A549 (cell line): ENCODE measurements around the gene TFAP2B. TPM values are rescaled to one million over a fixed set of nuclear protein-coding genes. Genes with fewer than 3 reads are reported as not detected.

Experiments used
- ATAC-seq, 2 experiments: fragments of 200-7000 bp in 1 of 2; fragments of >200 bp in 1 of 2; cut with Nextera tagmentation in 1 of 2; cut with Tn5 transposase in 1 of 2; 3 replicates each; pipeline versions ENCODE4 v1.8.0 to v1.9.1; 2018 to 2020; ENCODE audit warnings: mild to moderate bottlenecking in 1 of 2, moderate library complexity in 1 of 2
- CTCF ChIA-PET: fragments of 300-600 bp; sonication (Branson Sonifier 250); formaldehyde crosslinking; extraction: SDS; loops from one replicate; lab custom pipeline; 2021; ENCODE audit warnings: antibody characterized with exemption, inconsistent platforms; lab: Yijun Ruan, JAX
- POLR2A ChIA-PET: fragments of 350-600 bp; formaldehyde crosslinking; extraction: SDS; loops from one replicate; lab custom pipeline; 2021; ENCODE audit warnings: antibody characterized with exemption, inconsistent platforms; lab: Yijun Ruan, JAX
- DNase-seq, 2 experiments: peaks; one replicate each; pipeline versions ENCODE4 v3.0.0 to v3.0.0-alpha.2; 2011 to 2016; ENCODE audit warnings: low read depth in 1 of 2, low spot score in 1 of 2
- FAIRE-seq: peaks from 2 replicates; lab custom pipeline; 2011; peaks lifted over from hg19 to GRCh38; lab: Jason Lieb, UNC
- H3K27ac ChIP-seq, 2 experiments: fragments of >200 bp; sonication (Bioruptor Twin); formaldehyde crosslinking; 3 replicates each; pipeline ENCODE4 v1.5.1; 2016 to 2017
- H3K4me1 ChIP-seq: fragments of >200 bp; sonication (Bioruptor Twin); formaldehyde crosslinking; 3 replicates; pipeline ENCODE4 v1.6.1; 2016
- H3K4me2 ChIP-seq: fragments of >200 bp; sonication (Bioruptor Twin); formaldehyde crosslinking; 3 replicates; pipeline ENCODE4 v1.6.1; 2016
- H3K4me3 ChIP-seq: fragments of >200 bp; sonication (Bioruptor Twin); formaldehyde crosslinking; 3 replicates; pipeline ENCODE4 v1.5.1; 2016
- H3K9me3 ChIP-seq: fragments of >200 bp; sonication (Bioruptor Twin); formaldehyde crosslinking; 3 replicates; pipeline ENCODE4 v1.6.1; 2016
- BHLHE40 ChIP-seq: IDR thresholded peaks from 2 replicates; pipeline ENCODE4 v1.6.1; 2012; ENCODE audit warnings: low read depth, low read length, inconsistent platforms
- CBX2 ChIP-seq: fragments of 200-600 bp; sonication (generic); IDR thresholded peaks from 2 replicates; pipeline ENCODE4 v1.6.1; 2016; ENCODE audit warnings: low read depth, mild to moderate bottlenecking, borderline replicate concordance
- E2F6 ChIP-seq: IDR thresholded peaks from 2 replicates; pipeline ENCODE4 v1.6.1; 2012; ENCODE audit warnings: low read depth, borderline replicate concordance
- EP300 ChIP-seq, 2 experiments: fragments of >200 bp; sonication (Bioruptor Twin); formaldehyde crosslinking; IDR thresholded peaks; 2 replicates in 1 of 2; 3 replicates in 1 of 2; pipeline ENCODE4 v1.6.1; 2016 to 2017
- FOSB ChIP-seq: fragments of 250-450 bp; sonication (Bioruptor Pico); IDR thresholded peaks from 2 replicates; pipeline ENCODE4 v1.5.0; 2020; ENCODE audit warnings: mild to moderate bottlenecking, moderate library complexity
- FOXS1 ChIP-seq: fragments of 250-450 bp; sonication (Bioruptor Pico); IDR thresholded peaks from 2 replicates; pipeline ENCODE4 v1.5.0; 2020; ENCODE audit warnings: mild to moderate bottlenecking, moderate library complexity
- GATA3 ChIP-seq: IDR thresholded peaks from 2 replicates; pipeline ENCODE4 v1.6.1; 2012; ENCODE audit warnings: borderline replicate concordance
- HOXA7 ChIP-seq: fragments of 250-450 bp; sonication (Bioruptor Pico); IDR thresholded peaks from 2 replicates; pipeline ENCODE4 v1.5.0; 2020; ENCODE audit warnings: mild to moderate bottlenecking, moderate library complexity
- HOXB13 ChIP-seq: fragments of 250-450 bp; sonication (Bioruptor Pico); IDR thresholded peaks from 2 replicates; pipeline ENCODE4 v1.5.0; 2020; ENCODE audit warnings: low read depth, mild to moderate bottlenecking, moderate library complexity
- KDM1A ChIP-seq: fragments of 200-600 bp; sonication (generic); IDR thresholded peaks from 2 replicates; pipeline ENCODE4 v1.6.1; 2016; ENCODE audit warnings: low read depth, mild to moderate bottlenecking
- KDM5A ChIP-seq: fragments of 200-600 bp; sonication (generic); IDR thresholded peaks from 2 replicates; pipeline ENCODE4 v1.6.1; 2016; ENCODE audit warnings: antibody characterized with exemption, mild to moderate bottlenecking
- MAZ ChIP-seq: fragments of 150-350 bp; IDR thresholded peaks from 2 replicates; pipeline ENCODE4 v1.6.1; 2014; ENCODE audit warnings: antibody characterized with exemption, low read depth, low read length, borderline replicate concordance
- MYC ChIP-seq: IDR thresholded peaks from 2 replicates; pipeline ENCODE4 v1.6.1; 2012; ENCODE audit warnings: mild to moderate bottlenecking, inconsistent platforms, low read length, improper control_type of control experiment, borderline replicate concordance
- NPAS2 ChIP-seq: fragments of 250-450 bp; sonication (Bioruptor Pico); IDR thresholded peaks from 2 replicates; pipeline ENCODE4 v1.8.0; 2022; ENCODE audit warnings: mild to moderate bottlenecking, moderate library complexity, borderline replicate concordance
- PBX3 ChIP-seq: IDR thresholded peaks from 2 replicates; pipeline ENCODE4 v1.6.1; 2012
- POLR2A ChIP-seq: IDR thresholded peaks from 2 replicates; pipeline ENCODE4 v1.6.1; 2012; ENCODE audit warnings: mild to moderate bottlenecking, low read length
- RAD21 ChIP-seq, 2 experiments: fragments of >200 bp in 1 of 2; sonication (Bioruptor Twin) in 1 of 2; formaldehyde crosslinking in 1 of 2; IDR thresholded peaks in 1 of 2; conservative IDR thresholded peaks in 1 of 2; 2 replicates in 1 of 2; 3 replicates in 1 of 2; pipeline ENCODE4 v1.6.1; 2012 to 2018; ENCODE audit warnings: inconsistent platforms in 1 of 2
- RFX5 ChIP-seq: fragments of 450-650 bp; IDR thresholded peaks from 2 replicates; pipeline ENCODE4 v1.7.1; 2014; ENCODE audit warnings: antibody characterized with exemption, mild to moderate bottlenecking, moderate library complexity
- RNF2 ChIP-seq: fragments of 200-600 bp; sonication (generic); IDR thresholded peaks from 2 replicates; pipeline ENCODE4 v1.6.1; 2016; ENCODE audit warnings: low read depth, mild to moderate bottlenecking, antibody characterized with exemption, moderate library complexity, borderline replicate concordance
- SMC3 ChIP-seq: fragments of >200 bp; sonication (Bioruptor Twin); formaldehyde crosslinking; IDR thresholded peaks from 3 replicates; pipeline ENCODE4 v1.6.1; 2018; ENCODE audit warnings: inconsistent platforms
- SREBF2 ChIP-seq: fragments of 450-650 bp; IDR thresholded peaks from 2 replicates; pipeline ENCODE4 v1.6.1; 2014; ENCODE audit warnings: mild to moderate bottlenecking, moderate library complexity
- USF2 ChIP-seq: fragments of 450-650 bp; IDR thresholded peaks from 2 replicates; pipeline ENCODE4 v1.6.1; 2014; ENCODE audit warnings: antibody characterized with exemption
- ZNF302 ChIP-seq: fragments of 250-450 bp; sonication (Bioruptor Pico); IDR thresholded peaks from 2 replicates; pipeline ENCODE4 v1.9.0; 2021; ENCODE audit warnings: inconsistent platforms, mild to moderate bottlenecking, moderate library complexity
- WGBS: methylation state at CpG from one replicate; pipeline ENCODE4 v1.1.6; 2017; ENCODE audit errors: missing lambda C conversion rate; 5-methylcytosine and 5-hydroxymethylcytosine counted together
- polyA plus RNA-seq, 4 experiments: library from polyadenylated mRNA; depleted of rRNA in 3 of 4; stranded (reverse); fragments of >200 nt; fragmentation: RNase III in 1 of 4; extraction: RNeasy Plus Mini Kit Qiagen cat#74134 plus additional on column Dnase treatment in 1 of 4; gene quantifications; 2 replicates in 3 of 4; 3 replicates in 1 of 4; pipeline ENCODE4 v1.2.3, GENCODE V29; 2011 to 2017
- TF ChIP-seq, protein P1 (sequence below): fragments of >200 bp; sonication (Bioruptor Twin); formaldehyde crosslinking; IDR thresholded peaks from 3 replicates; pipeline ENCODE4 v1.5.1; 2016
- TF ChIP-seq, protein P2 (sequence below): fragments of 250-450 bp; sonication (Bioruptor Pico); IDR thresholded peaks from 2 replicates; pipeline ENCODE4 v1.5.0; 2021; ENCODE audit warnings: mild to moderate bottlenecking, moderate library complexity, borderline replicate concordance

The TFAP2B gene
- polyA plus RNA-seq, 2 of the 4 experiments (the other 2 are of a cell fraction) = not detected

GRCh38 chr6:50836231-50836630 is 17.6 kb downstream of the TFAP2B start (continued):
- TF ChIP-seq USF2 (no peak), HOXA7 (CRISPR knock-in tag) (no peak), MYC (no peak), NPAS2 (CRISPR knock-in tag) (no peak), GATA3 (no peak), SREBF2 (no peak), CBX2 (no peak), HOXB13 (CRISPR knock-in tag) (no peak), MAZ (no peak), RNF2 (no peak)

DNA sequence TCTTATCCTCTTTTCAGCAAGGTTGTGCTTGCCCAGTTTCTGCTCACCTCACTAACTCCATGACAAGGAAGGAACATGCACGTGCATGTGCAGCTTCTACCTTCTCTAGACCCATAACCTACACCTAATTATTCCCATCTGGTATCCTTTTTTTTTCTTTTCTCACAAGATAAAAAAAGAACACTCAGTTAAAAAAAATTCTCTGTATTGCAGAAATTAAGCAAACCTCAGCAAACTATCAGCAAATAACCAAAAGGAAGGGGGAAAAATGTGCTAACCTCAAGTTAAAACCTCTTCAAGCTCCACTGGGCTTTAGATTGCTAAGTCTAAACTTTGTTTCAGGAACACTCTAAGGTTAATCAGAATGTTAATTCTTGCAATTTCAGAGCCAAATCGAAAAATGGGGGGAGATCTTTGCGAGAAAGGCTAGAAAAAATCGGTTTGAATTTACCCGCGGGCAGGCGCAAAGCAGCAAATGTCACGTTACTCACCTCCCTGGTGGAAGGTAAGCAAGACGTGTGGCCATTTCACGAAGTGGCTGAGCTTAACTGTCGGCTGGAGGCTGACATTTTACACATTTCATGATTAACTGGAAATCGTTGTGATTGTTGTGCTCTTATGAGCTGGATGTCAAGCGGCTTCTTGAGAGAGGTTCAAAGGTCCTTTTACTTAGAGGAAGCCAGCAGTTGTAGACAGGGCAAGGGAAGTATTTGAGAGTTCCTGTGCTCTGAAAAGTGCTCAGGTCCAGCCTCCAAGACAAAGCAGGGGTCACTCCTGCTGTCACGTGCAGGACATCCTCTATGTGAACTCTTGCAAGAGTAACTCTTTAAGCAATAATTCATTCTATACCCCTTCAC is 19.1 kb downstream of the TFAP2B start:
- no peak for DNase-seq

GRCh38 chr6:50840112-50840810 is 21.6 kb downstream of the TFAP2B start:
- no peaks in the 10 kb centered on the region for H3K9me3 ChIP-seq
- FAIRE-seq = no peak
- CTCF ChIA-PET = no interaction called here
- H3K4me3 ChIP-seq = no peak overlapping the region
- no peak overlapping the region for H3K4me2 ChIP-seq
- WGBS = 35% methylated on average over 15 of the region's 15 CpGs
- no peak overlapping the region for H3K27ac ChIP-seq
- no peak for DNase-seq
- POLR2A ChIA-PET = no interaction called here
- H3K4me1 ChIP-seq = no peaks in the 10 kb centered on the region
- ATAC-seq = no peak
- TF ChIP-seq USF2 = no peak
- TF ChIP-seq SMC3 = no peak
- TF ChIP-seq, protein P1, sequence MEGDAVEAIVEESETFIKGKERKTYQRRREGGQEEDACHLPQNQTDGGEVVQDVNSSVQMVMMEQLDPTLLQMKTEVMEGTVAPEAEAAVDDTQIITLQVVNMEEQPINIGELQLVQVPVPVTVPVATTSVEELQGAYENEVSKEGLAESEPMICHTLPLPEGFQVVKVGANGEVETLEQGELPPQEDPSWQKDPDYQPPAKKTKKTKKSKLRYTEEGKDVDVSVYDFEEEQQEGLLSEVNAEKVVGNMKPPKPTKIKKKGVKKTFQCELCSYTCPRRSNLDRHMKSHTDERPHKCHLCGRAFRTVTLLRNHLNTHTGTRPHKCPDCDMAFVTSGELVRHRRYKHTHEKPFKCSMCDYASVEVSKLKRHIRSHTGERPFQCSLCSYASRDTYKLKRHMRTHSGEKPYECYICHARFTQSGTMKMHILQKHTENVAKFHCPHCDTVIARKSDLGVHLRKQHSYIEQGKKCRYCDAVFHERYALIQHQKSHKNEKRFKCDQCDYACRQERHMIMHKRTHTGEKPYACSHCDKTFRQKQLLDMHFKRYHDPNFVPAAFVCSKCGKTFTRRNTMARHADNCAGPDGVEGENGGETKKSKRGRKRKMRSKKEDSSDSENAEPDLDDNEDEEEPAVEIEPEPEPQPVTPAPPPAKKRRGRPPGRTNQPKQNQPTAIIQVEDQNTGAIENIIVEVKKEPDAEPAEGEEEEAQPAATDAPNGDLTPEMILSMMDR = no peak
- TF ChIP-seq FOSB (CRISPR knock-in tag) = no peak
- no peak for TF ChIP-seq RAD21 (conservative IDR thresholded peaks at IDR 0.05 in 1 of 2, IDR thresholded peaks at IDR 0.05 in 1 of 2)
- no peak for TF ChIP-seq POLR2A
- TF ChIP-seq, protein P2, sequence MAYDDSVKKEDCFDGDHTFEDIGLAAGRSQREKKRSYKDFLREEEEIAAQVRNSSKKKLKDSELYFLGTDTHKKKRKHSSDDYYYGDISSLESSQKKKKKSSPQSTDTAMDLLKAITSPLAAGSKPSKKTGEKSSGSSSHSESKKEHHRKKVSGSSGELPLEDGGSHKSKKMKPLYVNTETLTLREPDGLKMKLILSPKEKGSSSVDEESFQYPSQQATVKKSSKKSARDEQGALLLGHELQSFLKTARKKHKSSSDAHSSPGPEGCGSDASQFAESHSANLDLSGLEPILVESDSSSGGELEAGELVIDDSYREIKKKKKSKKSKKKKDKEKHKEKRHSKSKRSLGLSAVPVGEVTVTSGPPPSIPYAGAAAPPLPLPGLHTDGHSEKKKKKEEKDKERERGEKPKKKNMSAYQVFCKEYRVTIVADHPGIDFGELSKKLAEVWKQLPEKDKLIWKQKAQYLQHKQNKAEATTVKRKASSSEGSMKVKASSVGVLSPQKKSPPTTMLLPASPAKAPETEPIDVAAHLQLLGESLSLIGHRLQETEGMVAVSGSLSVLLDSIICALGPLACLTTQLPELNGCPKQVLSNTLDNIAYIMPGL (CRISPR knock-in tag) = no peak
- no peak for TF ChIP-seq FOXS1 (CRISPR knock-in tag)
- TF ChIP-seq ZNF302 = no peak
- TF ChIP-seq BHLHE40 = no peak
- TF ChIP-seq PBX3 = no peak
- no peak for TF ChIP-seq KDM5A
- no peak for TF ChIP-seq E2F6
- no peak for TF ChIP-seq KDM1A
- no peak for TF ChIP-seq EP300 (IDR thresholded peaks at IDR 0.05)

More for the DNA sequence above, 19.1 kb downstream of the TFAP2B start:
- POLR2A ChIA-PET = no interaction called here
- H3K4me3 ChIP-seq = no peak overlapping the region
- no peak for FAIRE-seq
- TF ChIP-seq RFX5 = no peak
- no peak for TF ChIP-seq USF2
- TF ChIP-seq, all 56 proteins: peak for 0
- no peak overlapping the region for H3K4me2 ChIP-seq
- H3K27ac ChIP-seq = no peak overlapping the region
- CTCF ChIA-PET = no interaction called here
- WGBS = 20% methylated on average over 14 of the region's 14 CpGs
- no peaks in the 10 kb centered on the region for H3K9me3 ChIP-seq
- ATAC-seq = no peak
- no peaks in the 10 kb centered on the region for H3K4me1 ChIP-seq
